Neural progenitor cell (in vitro differentiated cells): ENCODE data around the gene MPPED2. TPM values are rescaled to one million over a fixed set of nuclear protein-coding genes. Genes with fewer than 3 reads are reported as not detected.

Source experiments
- DNase-seq: peaks from one replicate; pipeline ENCODE4 v3.0.0-alpha.2; 2016; ENCODE audit warnings: low spot score
- H2AFZ ChIP-seq: fragments of 200-600 bp; sonication (generic); replicated peaks from 2 replicates; pipeline ENCODE4 v1.6.1; 2016; ENCODE audit warnings: antibody characterized with exemption
- H3F3A ChIP-seq: fragments of 200-600 bp; sonication (generic); 2 replicates; pipeline ENCODE4 v1.6.1; 2016; ENCODE audit warnings: antibody characterized with exemption, low read depth
- H3K27ac ChIP-seq: fragments of 200-600 bp; sonication (generic); 2 replicates; pipeline ENCODE4 v1.5.1; 2016; ENCODE audit warnings: mild to moderate bottlenecking
- H3K27me3 ChIP-seq: fragments of 200-600 bp; sonication (generic); 2 replicates; pipeline ENCODE4 v1.6.1; 2016; ENCODE audit warnings: mild to moderate bottlenecking, moderate library complexity
- H3K36me3 ChIP-seq: fragments of 200-600 bp; sonication (generic); 2 replicates; pipeline ENCODE4 v1.5.1; 2016
- H3K4me1 ChIP-seq: fragments of 200-600 bp; sonication (generic); 2 replicates; pipeline ENCODE4 v1.6.1; 2016; ENCODE audit warnings: mixed run types
- H3K4me2 ChIP-seq: fragments of 200-600 bp; sonication (generic); 2 replicates; pipeline ENCODE4 v1.6.1; 2016
- H3K4me3 ChIP-seq: fragments of 200-600 bp; sonication (generic); 2 replicates; pipeline ENCODE4 v1.5.1; 2016
- H3K79me2 ChIP-seq: fragments of 200-600 bp; sonication (generic); 2 replicates; pipeline ENCODE4 v1.6.1; 2016; ENCODE audit warnings: low read depth
- H3K9ac ChIP-seq: fragments of 200-600 bp; sonication (generic); 2 replicates; pipeline ENCODE4 v1.6.1; 2016
- H3K9me3 ChIP-seq: fragments of 200-600 bp; sonication (generic); 2 replicates; pipeline ENCODE4 v1.5.1; 2016; ENCODE audit warnings: low read depth
- H4K20me1 ChIP-seq: fragments of 200-600 bp; sonication (generic); 2 replicates; pipeline ENCODE4 v1.6.1; 2016; ENCODE audit warnings: low read depth
- H3K27ac Mint-ChIP-seq: 3 replicates; pipeline ENCODE4 v1.8.0; 2021; ENCODE audit warnings: mixed read lengths
- H3K27me3 Mint-ChIP-seq: 2 replicates; pipeline ENCODE4 v1.8.0; 2022; ENCODE audit warnings: low read depth, mild to moderate bottlenecking, inconsistent platforms, moderate library complexity, mixed read lengths; ENCODE audit not compliant: insufficient read depth
- H3K36me3 Mint-ChIP-seq: 3 replicates; pipeline ENCODE4 v1.8.0; 2021; ENCODE audit warnings: mixed read lengths
- H3K4me1 Mint-ChIP-seq: 3 replicates; pipeline ENCODE4 v1.8.0; 2021; ENCODE audit warnings: mixed read lengths
- H3K4me3 Mint-ChIP-seq: 3 replicates; pipeline ENCODE4 v1.8.0; 2021; ENCODE audit warnings: mild to moderate bottlenecking, moderate library complexity, mixed read lengths
- H3K9me3 Mint-ChIP-seq: 3 replicates; pipeline ENCODE4 v1.8.0; 2020; ENCODE audit warnings: mixed read lengths
- EZH2 ChIP-seq: fragments of 200-600 bp; sonication (generic); IDR thresholded peaks from 2 replicates; pipeline ENCODE4 v1.6.1; 2017; ENCODE audit warnings: antibody characterized with exemption, mild to moderate bottlenecking, moderate library complexity
- EZH2phosphoT487 ChIP-seq: fragments of 200-600 bp; sonication (generic); IDR thresholded peaks from 2 replicates; pipeline ENCODE4 v1.6.1; 2017; ENCODE audit warnings: antibody characterized with exemption
- total RNA-seq: library from RNA; depleted of rRNA; stranded (reverse); fragments of >200 nt; gene quantifications from 2 replicates; pipeline ENCODE4 v1.2.3, GENCODE V29; 2015; ENCODE audit warnings: low replicate concordance
- TF ChIP-seq, protein P1 (sequence below): fragments of 200-600 bp; sonication (generic); IDR thresholded peaks from 2 replicates; pipeline ENCODE4 v1.5.1; 2017; ENCODE audit warnings: antibody characterized with exemption, mild to moderate bottlenecking

The MPPED2 gene
- total RNA-seq, 1 donor from 2014 or later: 3.4 TPM

DNA sequence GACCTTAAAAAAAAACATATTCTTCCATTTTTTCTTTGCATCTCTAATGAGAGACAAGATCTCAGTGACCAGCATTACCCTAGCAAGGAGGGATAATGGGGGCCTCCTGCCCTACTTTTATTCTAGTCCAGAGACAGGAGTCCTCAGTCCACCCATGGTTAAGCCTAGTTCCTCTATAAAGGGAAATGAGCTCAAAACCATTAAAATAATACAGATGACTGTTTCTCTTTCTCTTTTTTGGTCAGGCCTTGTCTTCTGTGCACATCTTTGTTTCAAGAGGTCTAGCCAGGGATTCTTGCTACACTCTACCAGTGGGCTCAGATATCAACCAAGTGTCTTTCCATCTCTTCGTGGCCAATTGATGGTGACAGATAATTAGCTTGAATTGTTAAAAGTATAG, 73.1 kb downstream of the MPPED2 start:
- Mint-ChIP-seq H3K4me3 (no peak overlapping the region), H3K9me3 (peaks cover 2% of the 10 kb centered on the region), H3K27ac (no peak overlapping the region), H3K27me3 (no peaks in the 10 kb centered on the region), H3K36me3 (no peaks in the 10 kb centered on the region), H3K4me1 (peaks cover 13% of the 10 kb centered on the region)
- Histone ChIP-seq H3F3A (no peaks in the 10 kb centered on the region), H3K36me3 (no peaks in the 10 kb centered on the region), H3K9ac (no peak overlapping the region), H2AFZ (no peak overlapping the region), H3K4me2 (no peak overlapping the region), H4K20me1 (no peaks in the 10 kb centered on the region), H3K4me3 (no peak overlapping the region), H3K9me3 (no peaks in the 10 kb centered on the region), H3K4me1 (peaks cover 20% of the 10 kb centered on the region), H3K27me3 (no peaks in the 10 kb centered on the region), H3K79me2 (no peaks in the 10 kb centered on the region), H3K27ac (no peak overlapping the region)
- DNase-seq: no peak
- TF ChIP-seq, protein P1, sequence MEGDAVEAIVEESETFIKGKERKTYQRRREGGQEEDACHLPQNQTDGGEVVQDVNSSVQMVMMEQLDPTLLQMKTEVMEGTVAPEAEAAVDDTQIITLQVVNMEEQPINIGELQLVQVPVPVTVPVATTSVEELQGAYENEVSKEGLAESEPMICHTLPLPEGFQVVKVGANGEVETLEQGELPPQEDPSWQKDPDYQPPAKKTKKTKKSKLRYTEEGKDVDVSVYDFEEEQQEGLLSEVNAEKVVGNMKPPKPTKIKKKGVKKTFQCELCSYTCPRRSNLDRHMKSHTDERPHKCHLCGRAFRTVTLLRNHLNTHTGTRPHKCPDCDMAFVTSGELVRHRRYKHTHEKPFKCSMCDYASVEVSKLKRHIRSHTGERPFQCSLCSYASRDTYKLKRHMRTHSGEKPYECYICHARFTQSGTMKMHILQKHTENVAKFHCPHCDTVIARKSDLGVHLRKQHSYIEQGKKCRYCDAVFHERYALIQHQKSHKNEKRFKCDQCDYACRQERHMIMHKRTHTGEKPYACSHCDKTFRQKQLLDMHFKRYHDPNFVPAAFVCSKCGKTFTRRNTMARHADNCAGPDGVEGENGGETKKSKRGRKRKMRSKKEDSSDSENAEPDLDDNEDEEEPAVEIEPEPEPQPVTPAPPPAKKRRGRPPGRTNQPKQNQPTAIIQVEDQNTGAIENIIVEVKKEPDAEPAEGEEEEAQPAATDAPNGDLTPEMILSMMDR: no peak
- TF ChIP-seq EZH2phosphoT487 (no peak), EZH2 (no peak)

DNA sequence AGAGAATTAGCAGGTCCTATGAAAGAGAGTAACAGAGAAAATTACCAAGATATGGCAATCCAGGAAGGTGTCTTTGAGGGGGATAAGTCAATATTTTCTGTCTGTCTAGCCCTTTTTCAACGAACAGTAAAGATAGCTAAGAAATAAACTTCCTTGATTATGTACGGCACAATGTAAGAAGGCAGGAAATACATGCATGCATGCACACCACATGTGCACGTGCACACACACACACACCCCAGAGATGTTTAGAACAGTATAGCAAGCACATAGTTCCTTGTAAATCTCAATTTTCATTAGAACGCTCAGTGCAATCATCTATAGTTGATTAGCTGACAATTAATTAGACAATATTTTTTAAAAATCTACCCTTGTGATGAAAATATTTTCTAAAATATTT, 74.7 kb downstream of the MPPED2 start:
- no peaks in the 10 kb centered on the region for H3K36me3 Mint-ChIP-seq
- Histone ChIP-seq H3K27me3 (no peaks in the 10 kb centered on the region), H3K9ac (no peak overlapping the region), H3K4me3 (no peak overlapping the region), H3K9me3 (no peaks in the 10 kb centered on the region), H4K20me1 (no peaks in the 10 kb centered on the region), H3K36me3 (no peaks in the 10 kb centered on the region), H3K4me1 (peaks cover 20% of the 10 kb centered on the region), H3K4me2 (no peak overlapping the region), H3K27ac (no peak overlapping the region), H3K79me2 (no peaks in the 10 kb centered on the region), H3F3A (no peaks in the 10 kb centered on the region), H2AFZ (no peak overlapping the region)
- H3K4me3 Mint-ChIP-seq: no peak overlapping the region
- H3K27ac Mint-ChIP-seq: no peak overlapping the region
- DNase-seq: no peak
- peaks cover 13% of the 10 kb centered on the region for H3K4me1 Mint-ChIP-seq
- peaks cover 2% of the 10 kb centered on the region for H3K9me3 Mint-ChIP-seq
- no peaks in the 10 kb centered on the region for H3K27me3 Mint-ChIP-seq
- TF ChIP-seq, protein P1: no peak
- TF ChIP-seq EZH2phosphoT487 (no peak), EZH2 (no peak)

DNA sequence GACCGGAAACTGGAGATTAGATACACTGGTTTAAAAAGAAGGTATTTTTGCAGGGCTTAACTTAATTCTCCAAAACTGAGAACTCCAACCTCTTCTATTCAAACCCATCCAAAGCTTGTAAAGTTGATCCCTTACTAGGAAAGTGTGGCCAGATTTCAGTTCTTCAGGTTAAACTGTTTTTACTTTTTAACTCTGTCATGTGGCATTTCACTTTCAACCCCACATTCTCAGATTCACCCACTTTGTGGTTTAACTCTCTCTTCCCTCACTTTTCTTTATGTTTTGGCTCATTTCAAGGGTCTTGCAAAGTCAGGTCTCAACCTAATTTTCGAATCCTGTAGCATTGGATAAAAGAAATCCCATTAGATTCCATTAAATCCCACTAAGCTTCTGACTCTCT, 75.4 kb downstream of the MPPED2 start:
- H3K27ac Mint-ChIP-seq: no peak overlapping the region
- Histone ChIP-seq H2AFZ (no peak overlapping the region), H3K9ac (no peak overlapping the region), H3K4me3 (no peak overlapping the region), H3K27me3 (no peaks in the 10 kb centered on the region), H3K9me3 (no peaks in the 10 kb centered on the region), H3K36me3 (no peaks in the 10 kb centered on the region), H4K20me1 (no peaks in the 10 kb centered on the region), H3K27ac (no peak overlapping the region), H3K79me2 (no peaks in the 10 kb centered on the region), H3K4me2 (no peak overlapping the region), H3K4me1 (peaks cover 20% of the 10 kb centered on the region), H3F3A (no peaks in the 10 kb centered on the region)
- TF ChIP-seq, protein P1: no peak
- no peaks in the 10 kb centered on the region for H3K36me3 Mint-ChIP-seq
- no peak for DNase-seq
- peaks cover 13% of the 10 kb centered on the region for H3K4me1 Mint-ChIP-seq
- H3K4me3 Mint-ChIP-seq: no peak overlapping the region
- H3K27me3 Mint-ChIP-seq: no peaks in the 10 kb centered on the region
- H3K9me3 Mint-ChIP-seq: peaks cover 2% of the 10 kb centered on the region

DNA sequence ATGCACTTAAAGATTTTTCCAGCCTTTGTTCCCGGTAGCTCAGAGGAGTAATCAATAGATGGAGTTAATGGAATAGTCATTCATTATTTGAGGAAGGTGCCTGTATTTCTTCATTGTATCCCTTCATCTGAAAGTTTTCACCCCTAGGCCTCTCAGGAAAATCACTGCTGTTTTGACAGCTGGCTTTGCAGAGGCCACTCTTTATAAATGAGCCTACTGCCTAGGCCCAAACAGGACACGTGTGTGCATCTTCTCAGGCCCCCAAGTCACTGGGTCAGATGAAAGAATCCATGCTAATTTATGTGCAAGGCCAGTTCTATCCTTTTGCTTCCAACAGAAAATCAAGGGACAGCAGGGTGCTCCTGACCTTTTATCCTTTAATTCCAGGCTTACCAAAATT, 76.8 kb downstream of the MPPED2 start:
- no peaks in the 10 kb centered on the region for H3K79me2 ChIP-seq
- H3K9me3 ChIP-seq: no peaks in the 10 kb centered on the region
- H3K4me2 ChIP-seq: peak overlapping the region; percentile 16
- no peaks in the 10 kb centered on the region for H4K20me1 ChIP-seq
- Mint-ChIP-seq H3K4me1 (peaks cover 22% of the 10 kb centered on the region), H3K36me3 (no peaks in the 10 kb centered on the region), H3K27ac (no peak overlapping the region), H3K27me3 (no peaks in the 10 kb centered on the region), H3K9me3 (peaks cover 2% of the 10 kb centered on the region), H3K4me3 (no peak overlapping the region)
- no peaks in the 10 kb centered on the region for H3K27me3 ChIP-seq
- DNase-seq: peak; percentile 16
- H3K27ac ChIP-seq: no peak overlapping the region
- H3K36me3 ChIP-seq: no peaks in the 10 kb centered on the region
- peaks cover 20% of the 10 kb centered on the region for H3K4me1 ChIP-seq
- H3F3A ChIP-seq: no peaks in the 10 kb centered on the region
- H3K4me3 ChIP-seq: no peak overlapping the region
- TF ChIP-seq EZH2phosphoT487: no peak
- TF ChIP-seq, protein P1: no peak
- no peak for TF ChIP-seq EZH2
- no peak overlapping the region for H3K9ac ChIP-seq
- H2AFZ ChIP-seq: no peak overlapping the region
